Raji (cell line): ENCODE measurements around the gene RADIL.

Experiments used
- POLR2A ChIP-seq: IDR thresholded peaks from 2 replicates; pipeline ENCODE4 v1.6.1; 2011; ENCODE audit warnings: low read depth, low read length, control low read depth; ENCODE audit not compliant: insufficient read depth

Gene RADIL

DNA sequence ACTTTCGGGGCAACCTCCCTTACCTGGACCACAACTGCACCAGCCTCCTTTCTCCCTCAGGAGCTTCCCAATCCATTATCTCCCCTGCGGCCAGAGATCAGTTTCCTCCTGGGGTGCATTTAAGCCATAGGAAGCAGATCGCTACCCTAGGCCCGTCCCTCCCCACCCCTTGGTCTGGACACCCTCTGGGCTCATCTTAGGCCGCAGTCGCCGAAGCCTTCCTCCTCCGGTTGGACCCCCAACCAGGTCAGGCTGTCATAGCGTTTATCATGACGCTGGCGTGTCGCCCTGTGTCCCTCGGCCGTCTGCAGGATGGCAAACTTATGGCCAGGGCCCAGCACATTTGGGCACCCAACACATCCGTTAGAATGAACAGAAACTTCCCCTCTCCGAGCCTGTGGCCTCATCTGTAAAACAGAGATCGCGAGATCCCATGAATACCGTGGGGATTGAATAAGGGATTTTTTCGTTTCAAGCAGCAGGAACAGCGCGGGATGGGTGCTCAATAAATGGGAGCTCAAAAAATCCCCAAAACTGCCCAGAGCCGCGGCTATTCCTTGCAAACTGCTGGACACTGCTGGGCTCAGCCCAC, 108.8 kb downstream of the RADIL start:
- no peak for TF ChIP-seq POLR2A

DNA sequence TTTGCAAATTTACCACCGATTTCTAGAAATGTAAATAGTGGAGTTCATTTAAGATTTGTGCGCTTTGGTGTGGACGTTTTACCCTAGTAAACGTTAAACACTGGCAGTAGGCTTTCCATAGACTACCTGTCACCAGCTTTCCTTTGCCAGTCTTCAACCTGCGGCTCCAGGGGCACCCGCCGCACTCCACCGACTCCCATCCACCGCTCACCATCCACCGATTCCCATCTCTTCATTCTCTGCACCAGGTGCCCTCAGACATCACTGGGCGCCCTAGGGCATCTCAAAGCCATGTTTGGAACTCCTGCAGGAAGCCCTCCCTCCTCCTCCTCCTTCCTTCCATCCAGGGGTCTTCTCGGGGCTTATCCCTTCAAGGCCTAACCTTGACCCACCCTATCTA, 109.5 kb downstream of the RADIL start:
- TF ChIP-seq POLR2A: no peak

DNA sequence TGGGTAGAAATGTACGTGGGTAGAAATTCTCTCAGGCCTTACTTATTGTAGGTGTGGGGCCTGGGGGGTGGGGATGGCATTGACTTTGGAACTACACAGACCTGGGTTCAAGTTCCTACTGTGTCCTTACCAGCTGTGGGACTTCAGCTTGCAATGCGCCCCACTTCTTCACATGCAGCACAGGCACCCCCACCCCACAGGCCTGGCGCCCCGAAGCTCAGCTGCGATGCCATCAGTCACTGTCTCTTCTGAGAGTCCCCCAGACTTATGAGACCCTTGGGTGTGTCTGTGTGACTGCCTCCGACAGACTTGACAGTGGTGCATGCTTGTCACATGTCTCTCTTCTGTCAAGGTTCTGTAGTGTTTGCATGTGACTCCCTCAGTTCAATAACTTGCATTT, 111.2 kb downstream of the RADIL start:
- TF ChIP-seq POLR2A: no peak

DNA sequence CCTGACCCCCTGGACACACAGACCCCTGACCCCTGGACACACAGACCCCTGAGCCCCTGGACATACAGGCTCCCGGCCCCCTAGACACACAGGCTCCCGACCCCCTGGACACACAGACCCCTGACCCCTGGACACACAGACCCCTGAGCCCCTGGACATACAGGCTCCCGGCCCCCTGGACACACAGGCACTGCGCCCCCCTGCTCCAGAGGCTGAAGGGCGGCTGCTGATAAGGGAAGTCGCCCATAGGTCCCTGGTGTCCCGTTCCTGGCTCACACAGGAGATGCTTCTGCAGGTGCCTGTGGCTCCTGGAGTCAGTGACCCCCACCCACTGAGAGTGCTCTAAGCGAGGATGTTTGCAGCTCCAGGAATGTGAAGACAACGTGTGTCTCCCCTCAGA, 111.8 kb downstream of the RADIL start:
- TF ChIP-seq POLR2A: no peak

DNA sequence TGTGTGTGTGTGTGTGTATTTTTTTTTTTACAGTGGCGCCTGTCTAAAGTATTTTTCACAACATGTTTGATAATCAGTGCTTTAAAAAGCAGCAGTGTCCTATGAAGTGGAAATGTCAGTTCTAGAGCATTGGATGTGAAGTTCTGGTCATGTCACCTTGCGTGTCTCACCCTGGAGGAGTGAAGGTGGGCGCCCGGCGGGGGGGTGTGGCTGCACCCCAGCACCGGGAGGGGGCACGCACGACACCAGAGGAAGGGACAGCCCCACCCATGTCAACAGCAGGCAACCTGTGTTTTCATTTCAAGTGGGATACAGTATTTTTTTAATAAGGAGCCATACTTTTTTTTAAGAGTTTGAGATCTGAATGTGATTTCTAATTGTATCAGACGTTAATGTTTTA, 112.6 kb downstream of the RADIL start:
- no peak for TF ChIP-seq POLR2A

DNA sequence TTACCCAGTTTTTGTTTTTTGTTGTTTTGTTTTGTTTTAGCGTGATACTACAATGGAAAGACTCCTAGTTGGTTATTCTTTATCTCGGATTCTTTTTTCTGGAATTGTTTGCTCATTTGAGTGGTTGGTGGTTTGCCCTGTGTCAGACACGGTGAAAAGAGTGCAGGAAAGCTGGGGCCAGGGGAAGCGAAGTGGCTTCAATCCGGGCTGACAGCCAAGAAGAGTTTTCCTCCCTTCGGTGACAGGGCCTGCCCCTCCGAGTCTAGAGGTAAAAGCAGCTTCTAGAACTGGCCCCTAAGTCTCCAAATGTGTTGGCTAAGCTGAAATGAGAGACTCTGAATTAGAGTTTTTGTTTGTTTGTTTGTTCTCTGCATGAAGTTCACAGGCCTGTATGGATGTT, 113.8 kb downstream of the RADIL start:
- TF ChIP-seq POLR2A: no peak

DNA sequence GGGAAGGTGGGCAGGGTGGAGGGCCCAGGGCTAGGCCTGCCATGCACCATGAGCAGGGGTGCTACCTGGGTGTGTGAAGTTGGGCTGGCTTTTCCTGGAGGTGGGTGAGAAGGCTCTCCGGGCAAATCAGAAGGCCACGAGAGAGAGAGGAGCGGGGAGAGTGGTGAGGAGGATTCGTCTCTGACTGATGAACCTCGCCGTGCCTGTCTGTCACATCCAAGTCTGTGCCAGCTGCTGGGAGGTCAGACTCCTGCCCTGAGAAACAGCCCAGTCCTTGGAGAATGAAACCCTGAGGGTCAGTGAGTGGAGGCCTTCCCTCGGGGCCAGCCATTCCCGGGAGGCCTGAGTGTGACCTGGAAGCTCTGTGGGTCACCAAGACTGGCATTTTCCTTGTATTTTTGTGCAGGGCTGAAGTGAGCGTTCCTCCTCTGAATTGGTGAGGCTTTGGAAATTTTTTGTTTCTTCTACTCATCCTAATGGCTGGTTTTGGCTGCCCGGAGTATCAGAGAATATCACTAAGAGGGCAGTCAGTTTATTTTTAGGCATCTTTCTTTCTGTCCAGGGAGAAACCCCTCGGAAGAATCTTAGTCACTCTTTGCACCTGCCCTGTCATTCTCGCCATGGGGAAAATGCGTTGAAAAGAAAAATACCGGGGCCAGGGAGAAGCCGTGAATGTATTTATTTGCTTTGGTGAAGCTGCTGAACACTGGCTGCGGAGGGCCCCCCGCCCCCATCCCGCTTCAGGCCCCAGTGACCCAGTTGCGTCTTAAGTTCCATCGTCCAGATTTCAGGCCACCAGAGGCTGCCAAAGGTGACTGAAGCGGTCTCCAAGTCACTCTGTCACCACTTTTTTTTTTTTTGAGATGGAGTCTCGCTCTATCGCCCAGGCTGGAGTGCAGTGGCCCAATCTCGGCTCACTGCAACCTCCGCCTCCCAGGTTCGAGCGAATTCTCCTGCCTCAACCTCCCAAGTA, 114.6 kb downstream of the RADIL start:
- TF ChIP-seq POLR2A: no peak

DNA sequence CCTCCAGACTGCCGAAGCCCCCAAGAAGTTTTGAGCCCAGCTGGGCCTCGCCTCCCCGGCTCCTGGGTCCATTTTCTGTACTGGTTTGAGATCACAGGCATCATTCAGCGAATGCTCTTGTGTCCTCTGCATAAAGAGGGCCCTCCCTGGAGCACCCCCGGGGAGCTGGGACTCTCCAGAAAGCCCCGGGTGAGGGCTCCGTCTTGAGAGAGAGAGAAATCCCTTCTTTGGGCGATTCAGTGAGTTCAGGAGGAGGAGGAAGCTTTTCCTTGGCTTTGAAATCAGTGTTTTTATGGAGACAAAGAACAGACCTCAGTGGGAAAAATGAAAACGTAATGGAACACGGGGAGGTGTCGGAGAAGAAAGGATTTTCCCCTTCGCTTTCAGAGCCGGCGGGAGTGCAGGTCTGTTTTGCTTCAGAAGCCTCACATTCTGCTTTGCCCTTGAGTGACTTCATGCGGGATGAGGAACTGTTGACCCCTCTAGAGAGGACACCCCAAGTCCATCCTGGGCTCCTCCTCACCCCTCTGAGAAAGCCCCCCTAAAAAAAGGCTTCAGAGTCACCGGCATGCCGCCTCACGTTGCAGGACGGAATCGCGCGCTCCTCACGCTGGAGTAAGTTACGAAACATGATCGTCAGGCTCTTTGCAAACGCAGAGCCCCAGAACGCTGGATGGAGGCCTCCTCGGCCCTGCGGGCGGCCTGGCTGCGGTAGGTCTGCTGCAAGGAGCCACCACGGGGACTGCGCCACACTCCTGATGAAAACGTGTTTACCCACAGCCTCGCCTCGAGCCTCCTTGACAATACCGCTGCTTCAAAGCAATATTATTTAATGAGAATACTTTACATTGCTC, 116.6 kb downstream of the RADIL start:
- no peak for TF ChIP-seq POLR2A

DNA sequence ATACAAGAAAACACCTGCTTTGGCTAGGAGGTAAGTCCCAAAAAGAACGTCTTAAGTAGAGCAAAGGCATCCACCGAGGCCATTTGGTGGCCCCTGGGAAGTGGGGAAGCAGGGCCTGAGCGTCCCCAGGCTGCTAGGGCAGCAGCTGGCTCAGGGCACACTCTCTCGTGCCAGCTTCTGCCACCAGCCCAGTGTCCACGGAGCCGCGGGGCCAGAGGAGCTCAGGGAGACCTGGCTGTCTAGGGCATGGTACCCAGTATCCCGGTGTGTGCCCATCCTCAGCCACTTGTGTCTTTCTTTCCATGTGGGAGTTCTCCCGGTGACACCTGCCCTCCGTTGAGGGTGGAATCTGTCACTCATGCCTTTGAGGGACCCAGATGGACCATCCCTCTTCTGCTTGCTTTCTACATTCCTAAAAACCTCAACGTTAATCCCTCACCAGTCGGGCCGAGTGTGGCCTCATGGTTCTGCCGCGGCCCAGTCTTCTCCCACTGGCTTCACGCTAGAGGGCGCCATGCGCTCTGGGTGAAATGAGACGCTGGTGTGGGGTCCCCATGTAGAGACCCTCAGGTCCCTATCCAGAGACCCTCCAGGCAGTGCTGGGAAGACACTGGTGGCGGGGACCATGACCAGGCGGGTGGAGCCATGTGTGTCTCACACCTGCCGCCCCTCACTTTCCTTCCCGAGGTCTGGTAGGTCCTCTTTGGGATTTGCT, 117.6 kb downstream of the RADIL start:
- TF ChIP-seq POLR2A: no peak

DNA sequence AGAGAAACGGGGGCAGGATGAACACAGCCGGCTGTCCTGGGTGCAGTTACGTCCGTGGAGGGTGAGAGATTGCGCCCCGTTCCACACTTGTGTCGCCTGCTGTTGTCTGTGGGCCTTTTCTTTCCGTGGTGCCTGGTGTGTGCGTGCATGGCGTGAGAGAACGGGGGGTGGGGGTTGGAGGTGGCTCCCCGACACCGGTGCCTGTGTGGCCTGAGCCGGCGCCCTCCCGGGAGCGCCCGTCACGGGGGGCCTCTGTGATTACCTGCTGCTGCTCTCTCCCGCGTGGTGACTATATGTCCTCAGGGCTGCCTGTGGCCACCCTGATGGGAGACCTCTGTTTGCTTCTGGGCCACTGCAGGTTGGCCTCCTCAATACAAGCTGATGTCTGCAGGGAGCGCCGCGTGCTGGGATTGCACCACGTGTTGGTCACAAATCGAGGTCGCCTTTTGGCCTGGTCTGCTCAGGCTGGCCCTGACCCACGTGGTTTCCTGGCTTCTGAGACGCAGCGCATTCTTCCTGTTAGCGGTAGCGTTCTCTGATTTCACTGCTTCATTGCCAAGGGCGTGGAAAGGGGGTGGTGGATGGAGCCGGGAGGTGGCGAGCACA, 119.0 kb downstream of the RADIL start:
- TF ChIP-seq POLR2A: no peak

DNA sequence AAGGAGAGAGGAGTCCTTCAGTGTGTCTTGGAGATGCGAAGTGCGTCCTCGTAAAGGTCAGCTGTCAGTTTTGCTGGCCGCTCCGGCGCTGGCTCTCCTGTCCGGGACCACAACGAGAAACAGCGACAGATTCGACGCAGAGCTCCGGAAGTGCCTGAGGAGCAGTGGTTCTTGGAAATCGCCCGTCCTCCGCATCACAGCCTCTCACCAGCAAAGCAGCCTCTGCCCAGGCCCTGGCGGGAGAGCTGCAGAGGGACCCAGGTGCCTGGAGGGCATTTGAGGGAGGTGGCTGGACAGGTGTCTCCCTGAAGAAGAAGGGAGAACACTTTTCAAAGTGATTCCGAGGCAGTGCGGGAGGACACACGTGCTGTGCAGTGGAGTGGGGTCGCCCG, 119.7 kb downstream of the RADIL start:
- no peak for TF ChIP-seq POLR2A

DNA sequence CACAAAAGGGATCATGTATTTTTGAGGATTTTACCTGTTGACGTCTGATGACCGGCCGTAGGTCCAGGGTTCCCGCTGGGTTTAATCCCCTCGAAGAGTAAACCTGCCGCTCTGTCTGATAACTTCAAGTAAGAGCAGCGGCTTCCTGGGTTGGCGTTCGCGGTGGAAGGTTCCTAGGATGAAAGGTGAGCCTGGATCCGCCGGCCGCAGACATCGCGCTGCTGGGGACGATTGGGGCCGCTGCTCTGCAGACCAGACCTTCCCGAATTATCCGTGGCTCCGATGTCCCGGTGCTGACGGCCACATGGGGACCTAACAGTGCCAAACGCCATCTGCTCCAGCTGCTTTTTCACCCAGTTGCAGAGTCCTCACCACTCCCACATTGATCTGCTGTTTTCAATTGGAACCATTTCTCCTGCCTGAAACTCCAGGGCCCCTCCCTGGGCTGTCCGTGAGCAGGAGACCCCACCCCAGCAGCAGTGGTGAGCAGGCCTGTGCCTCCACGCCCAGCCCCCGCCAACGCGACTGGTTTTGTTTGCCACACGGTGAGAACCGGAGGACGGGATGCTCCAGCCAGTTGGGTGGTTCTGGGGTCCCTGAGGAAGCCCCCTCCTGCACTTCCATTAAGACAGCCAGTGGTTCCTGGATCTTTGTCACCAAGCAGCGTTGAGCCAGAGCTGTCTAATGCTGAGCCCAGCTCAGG, 120.3 kb downstream of the RADIL start:
- no peak for TF ChIP-seq POLR2A

DNA sequence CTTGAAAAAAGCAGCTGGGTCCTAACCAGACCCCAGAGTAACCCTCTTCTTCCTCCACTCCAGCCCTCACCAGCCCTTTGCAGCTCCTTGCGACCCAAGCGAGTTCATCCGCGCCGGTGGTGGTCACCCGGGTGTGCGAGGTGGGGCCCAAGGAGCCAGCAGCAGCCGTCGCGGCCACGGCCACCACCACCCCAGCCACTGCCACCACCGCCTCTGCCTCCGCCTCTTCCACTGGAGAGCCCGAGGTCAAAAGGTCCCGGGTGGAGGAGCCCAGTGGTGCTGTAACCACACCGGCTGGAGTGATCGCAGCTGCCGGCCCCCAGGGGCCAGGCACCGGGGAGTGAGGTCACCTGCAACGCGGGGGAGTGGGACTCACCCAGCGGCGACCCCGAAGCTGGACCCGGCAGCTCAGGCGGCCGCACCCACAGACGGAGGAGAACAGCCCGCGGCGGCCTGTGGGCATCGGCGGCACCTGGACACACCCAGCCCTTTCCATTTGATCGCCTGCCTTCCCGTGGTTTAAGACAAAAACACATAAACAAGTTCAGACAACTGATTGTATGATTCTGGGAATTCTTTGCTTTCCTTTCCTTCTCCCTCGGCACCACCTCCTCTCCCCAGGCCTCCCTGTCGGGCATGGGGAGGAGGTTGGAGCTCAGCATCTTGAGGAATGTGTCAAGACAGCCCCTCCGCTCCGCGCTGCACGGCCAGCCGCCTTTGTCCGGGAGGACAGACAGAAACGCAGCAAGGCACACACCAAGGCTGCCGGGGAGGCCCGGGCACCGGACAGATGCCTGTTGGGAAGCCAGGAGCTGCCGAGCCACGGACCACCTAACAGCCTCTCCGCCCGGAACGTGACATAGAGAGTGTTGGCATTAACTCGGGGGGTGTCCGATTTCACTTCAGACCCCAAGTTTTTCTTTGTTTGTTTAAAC, 121.1 kb downstream of the RADIL start:
- TF ChIP-seq POLR2A: no peak
